NCI-H2107 treated with DMSO at 0.1 percent for 48 hours (cell line): Measurements from ENCODE around the gene OR6S1.
"Not testable (repeated sequence)": the region's sequence is repeated elsewhere in the genome, so short reads cannot be mapped to it uniquely, and the experiment has no call there.

ENCODE experiments used
- DNase-seq: peaks from one replicate; lab custom pipeline; 2025; ENCODE audit not compliant: unreplicated experiment; lab: John Stamatoyannopoulos, UW

OR6S1 gene

GRCh38 chr14:20611277-20611676, 30.2 kb downstream of the OR6S1 start:
- no peak for DNase-seq

- peak; percentile 91 for DNase-seq
Observed at GRCh38 chr14:20610002-20610765, 31.3 kb downstream of the OR6S1 start.

GRCh38 chr14:20609215-20610001, 32.1 kb downstream of the OR6S1 start:
- peak; percentile 97 for DNase-seq

GRCh38 chr14:20608383-20609110, 32.9 kb downstream of the OR6S1 start:
- DNase-seq, result no peak

GRCh38 chr14:20607617-20608016, 33.9 kb downstream of the OR6S1 start:
- DNase-seq, result no peak

- DNase-seq, result no peak
Observed at GRCh38 chr14:20606902-20607242, 34.6 kb downstream of the OR6S1 start.

- DNase-seq, result peak; percentile 56
Observed at GRCh38 chr14:20606190-20606901, 35.1 kb downstream of the OR6S1 start.

- peak; percentile 22 for DNase-seq
Observed at GRCh38 chr14:20603813-20604690, 37.4 kb downstream of the OR6S1 start.

- no peak for DNase-seq
Observed at GRCh38 chr14:20602583-20602982, 38.9 kb downstream of the OR6S1 start.

- no peak for DNase-seq
Observed at GRCh38 chr14:20601522-20601921, 40.0 kb downstream of the OR6S1 start.

GRCh38 chr14:20597108-20597507, 44.4 kb downstream of the OR6S1 start:
- DNase-seq, result no peak

- DNase-seq, result not testable (repeated sequence)
Observed at GRCh38 chr14:20595726-20596125, 45.8 kb downstream of the OR6S1 start.

- DNase-seq, result no peak
Observed at GRCh38 chr14:20592574-20592973, 48.9 kb downstream of the OR6S1 start.

GRCh38 chr14:20591235-20591634, 50.3 kb downstream of the OR6S1 start, which contains the start of gene RNASE12:
Gene RNASE12, minus strand, starts transcription at chr14:20591376. Its CDS starts 653 bp downstream, at chr14:20590723.
- no peak for DNase-seq
